KOPT-K1 (cell line): ENCODE data around the gene GNB3.

Experiments
- H3K27ac ChIP-seq: fragments of 200-600 bp; sonication (generic); 2 replicates; pipeline ENCODE4 v1.5.1; 2016; ENCODE audit warnings: antibody characterized with exemption, mild to moderate bottlenecking, low read depth, low read length; ENCODE audit not compliant: poor library complexity, severe bottlenecking
- H3K36me3 ChIP-seq: fragments of 200-600 bp; sonication (generic); 2 replicates; pipeline ENCODE4 v1.5.1; 2017; ENCODE audit warnings: antibody characterized with exemption, mild to moderate bottlenecking, low read length, moderate library complexity; ENCODE audit not compliant: insufficient read depth
- H3K9me3 ChIP-seq: fragments of 200-600 bp; sonication (generic); 2 replicates; pipeline ENCODE4 v1.5.1; 2017; ENCODE audit warnings: antibody characterized with exemption, low read length, mild to moderate bottlenecking; ENCODE audit not compliant: insufficient read depth, poor library complexity, severe bottlenecking

The GNB3 gene

GRCh38 chr12:6819106-6820030 lies 21.4 kb upstream of the GNB3 start:
- Histone ChIP-seq H3K36me3 (no peaks in the 10 kb centered on the region), H3K9me3 (no peaks in the 10 kb centered on the region), H3K27ac (no peak overlapping the region)

- Histone ChIP-seq H3K9me3 (no peaks in the 10 kb centered on the region), H3K27ac (no peak overlapping the region), H3K36me3 (no peaks in the 10 kb centered on the region)
Observed at GRCh38 chr12:6820166-6820565, 20.6 kb upstream of the GNB3 start.

- Histone ChIP-seq H3K9me3 (no peaks in the 10 kb centered on the region), H3K36me3 (no peaks in the 10 kb centered on the region), H3K27ac (peak within 1 kb of the TSS; percentile 28)
Observed at GRCh38 chr12:6821591-6822425, 18.9 kb upstream of the GNB3 start, which contains the start of gene GPR162. Gene GPR162, plus strand, starts transcription at chr12:6821821. Its CDS starts 2,078 bp downstream, at chr12:6823899.

- Histone ChIP-seq H3K9me3 (no peaks in the 10 kb centered on the region), H3K36me3 (no peaks in the 10 kb centered on the region), H3K27ac (no peak overlapping the region)
Observed at GRCh38 chr12:6822426-6823135, 18.1 kb upstream of the GNB3 start.

- Histone ChIP-seq H3K9me3 (no peaks in the 10 kb centered on the region), H3K36me3 (no peaks in the 10 kb centered on the region), H3K27ac (no peak overlapping the region)
Observed at GRCh38 chr12:6823182-6824084, 17.3 kb upstream of the GNB3 start.

GRCh38 chr12:6824085-6824775 lies 16.5 kb upstream of the GNB3 start:
- Histone ChIP-seq H3K36me3 (no peaks in the 10 kb centered on the region), H3K27ac (no peak overlapping the region), H3K9me3 (no peaks in the 10 kb centered on the region)

- Histone ChIP-seq H3K9me3 (no peaks in the 10 kb centered on the region), H3K27ac (no peak overlapping the region), H3K36me3 (no peaks in the 10 kb centered on the region)
Observed at GRCh38 chr12:6824901-6825381, 15.8 kb upstream of the GNB3 start.

GRCh38 chr12:6825398-6826124 lies 15.2 kb upstream of the GNB3 start:
- Histone ChIP-seq H3K27ac (no peak overlapping the region), H3K9me3 (no peaks in the 10 kb centered on the region)

GRCh38 chr12:6826125-6826733 lies 14.5 kb upstream of the GNB3 start:
- Histone ChIP-seq H3K9me3 (no peaks in the 10 kb centered on the region), H3K36me3 (no peaks in the 10 kb centered on the region), H3K27ac (no peak overlapping the region)

More at GRCh38 chr12:6825398-6826124, 15.2 kb upstream of the GNB3 start:
- no peaks in the 10 kb centered on the region for H3K36me3 ChIP-seq

GRCh38 chr12:6826734-6827436 lies 13.8 kb upstream of the GNB3 start:
- no peak overlapping the region for H3K27ac ChIP-seq
- H3K36me3 ChIP-seq, result no peaks in the 10 kb centered on the region
- H3K9me3 ChIP-seq, result no peaks in the 10 kb centered on the region

- no peaks in the 10 kb centered on the region for H3K9me3 ChIP-seq
- H3K36me3 ChIP-seq, result no peaks in the 10 kb centered on the region
- no peak overlapping the region for H3K27ac ChIP-seq
Observed at GRCh38 chr12:6827437-6827911, 13.3 kb upstream of the GNB3 start.
